ENCODE data around the gene TK1. TPM values are rescaled to one million over a fixed set of nuclear protein-coding genes. Genes with fewer than 3 reads are reported as not detected.

Gene TK1
- total RNA-seq, 2 experiments from 2014 or later = 111 TPM

- ChIA-PET CTCF (interaction anchor here (0.8 to 2.3 kb wide), 6 partner anchors 11 to 82 kb away, joined by 3 to 9 read pairs (median 5); partner anchors contain the start of gene TMC8), POLR2A (interaction anchor here (0.6 to 1.1 kb wide), 4 partner anchors 26 to 78 kb away, joined by 3 to 5 read pairs (median 4); no protein-coding TSS in a partner anchor)
Measured at GRCh38 chr17:78168903-78169793, 17.7 kb downstream of the TK1 start.

DNA sequence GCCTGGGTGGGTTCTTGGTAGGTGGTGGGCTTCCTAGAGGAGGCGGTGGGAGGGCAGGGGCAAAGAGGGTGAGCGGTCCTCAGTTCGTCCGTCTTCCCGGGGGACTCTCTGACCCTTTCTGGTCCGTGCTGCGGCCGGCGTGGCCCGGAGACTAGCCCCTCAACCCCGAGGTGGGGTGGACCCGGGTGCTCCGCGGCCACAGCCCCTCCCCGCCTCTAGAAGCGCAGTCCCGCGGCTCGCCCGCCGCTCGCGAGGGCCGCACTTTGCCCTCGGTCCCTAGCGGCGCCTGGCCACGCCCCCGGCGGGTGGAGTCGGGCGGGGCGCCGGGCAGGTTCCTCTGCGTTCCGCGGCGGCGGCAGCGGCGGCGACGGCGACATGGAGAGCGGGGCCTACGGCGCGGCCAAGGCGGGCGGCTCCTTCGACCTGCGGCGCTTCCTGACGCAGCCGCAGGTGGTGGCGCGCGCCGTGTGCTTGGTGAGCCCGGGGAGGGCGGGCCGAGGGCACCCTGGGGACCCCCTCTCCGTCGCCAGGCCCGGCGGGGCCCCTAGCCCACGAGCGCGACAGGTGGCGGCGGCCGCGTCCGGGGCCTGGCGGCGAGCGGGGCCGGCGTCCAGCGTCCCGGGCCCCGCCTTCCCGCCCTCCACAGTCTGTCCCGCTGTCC lies 18.5 kb downstream of the TK1 start, which contains the start of gene SYNGR2:
Gene SYNGR2 (plus strand): TSS at position 340 of the 661 bp plus-strand sequence. CDS start 36 bp downstream, at position 376.
- POLR2A ChIA-PET = no interaction called here
- CTCF ChIA-PET = no interaction called here

DNA sequence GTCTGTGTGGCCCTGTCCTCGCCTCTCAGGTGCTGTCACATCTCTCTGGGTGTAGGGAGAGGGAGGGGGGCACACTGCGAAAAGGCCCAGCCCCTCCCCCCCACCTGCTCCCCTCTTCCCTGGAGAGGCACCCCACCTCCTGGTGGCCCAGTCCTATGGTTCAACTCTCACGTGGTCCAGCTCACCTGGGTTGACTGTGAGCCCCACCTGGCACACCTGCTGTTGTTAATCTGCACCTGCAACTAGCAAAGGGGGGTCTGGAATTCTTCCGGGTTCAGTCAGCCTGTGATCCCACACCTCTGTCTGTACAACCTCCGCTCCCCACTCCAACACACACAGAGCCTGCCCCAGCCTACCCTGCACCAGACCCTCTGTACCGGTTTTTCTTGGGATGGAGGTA lies 20.4 kb downstream of the TK1 start:
- ChIA-PET CTCF (no interaction called here), POLR2A (no interaction called here)

DNA sequence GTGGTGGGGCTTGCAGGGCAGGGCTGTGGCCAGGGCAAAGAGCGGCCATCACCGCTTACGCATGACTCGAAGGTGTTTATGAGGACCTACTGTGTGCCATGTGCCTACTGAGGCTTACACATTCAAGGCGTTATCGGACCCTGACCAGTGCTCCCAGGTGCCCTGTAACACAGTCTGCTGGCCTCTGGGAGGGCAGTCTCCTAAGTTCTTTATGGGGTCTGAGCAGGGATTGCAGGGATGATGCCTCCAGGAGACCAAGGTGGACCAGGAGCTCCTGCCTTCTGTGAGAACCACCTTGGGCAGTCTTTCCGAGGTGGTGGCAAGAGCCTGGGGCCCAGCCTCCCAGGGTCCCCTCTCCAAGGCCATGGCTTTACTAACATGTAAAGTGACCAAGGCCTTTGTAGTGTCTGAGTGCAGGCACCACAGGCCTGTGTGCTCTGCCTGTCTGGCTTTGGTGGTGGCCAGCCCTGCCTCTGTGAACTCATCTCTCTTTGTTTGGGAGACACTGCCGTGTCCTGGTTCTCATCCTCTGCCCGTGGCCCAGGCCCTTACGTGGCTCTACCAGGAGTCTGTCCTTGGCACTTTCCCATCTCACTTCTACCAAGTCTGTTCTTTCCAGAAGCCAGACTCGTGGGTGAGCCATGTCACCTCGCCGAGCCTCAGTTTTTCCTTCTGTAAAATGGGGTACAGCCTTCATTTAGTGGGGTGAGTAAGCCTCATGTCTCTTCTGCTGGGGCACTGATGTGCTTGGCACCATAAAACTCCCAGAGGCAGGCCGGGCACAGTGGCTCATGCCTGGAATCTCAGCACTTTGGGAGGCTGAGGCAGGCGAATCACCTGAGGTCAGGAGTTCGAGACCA lies 21.9 kb downstream of the TK1 start:
- ChIA-PET CTCF (no interaction called here), POLR2A (no interaction called here)

DNA sequence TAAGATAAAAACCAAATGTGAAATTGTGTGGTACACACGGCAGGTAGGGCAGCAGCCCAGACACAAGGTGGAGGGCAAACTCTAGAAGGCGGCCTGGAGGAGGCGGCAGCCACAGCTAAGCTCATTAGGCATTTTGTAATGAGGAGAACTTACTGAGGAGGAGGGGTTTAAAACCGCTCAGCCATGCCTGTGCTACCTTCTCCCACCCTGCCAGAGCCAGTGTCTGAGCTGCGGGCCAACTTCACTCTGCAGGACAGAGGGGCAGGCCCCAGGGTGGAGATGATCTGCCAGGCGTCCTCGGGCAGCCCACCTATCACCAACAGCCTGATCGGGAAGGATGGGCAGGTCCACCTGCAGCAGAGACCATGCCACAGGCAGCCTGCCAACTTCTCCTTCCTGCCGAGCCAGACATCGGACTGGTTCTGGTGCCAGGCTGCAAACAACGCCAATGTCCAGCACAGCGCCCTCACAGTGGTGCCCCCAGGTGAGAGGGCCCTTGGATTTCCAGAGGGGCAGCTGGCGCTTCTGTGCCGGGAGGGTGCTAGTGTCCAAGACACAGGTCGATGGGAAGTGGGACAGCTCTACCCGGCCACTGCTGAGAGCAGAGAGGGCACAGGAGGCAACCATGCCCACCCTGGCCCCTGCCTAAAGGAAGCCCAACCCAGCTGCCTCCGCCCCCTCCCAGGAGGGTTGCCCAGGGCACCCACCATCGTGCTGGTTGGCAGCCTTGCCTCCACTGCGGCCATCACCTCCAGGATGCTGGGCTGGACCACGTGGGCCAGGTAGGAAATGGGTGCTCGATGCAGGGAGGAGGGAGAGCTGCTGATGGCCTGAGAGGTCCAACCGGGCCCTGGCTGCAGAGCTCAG lies 22.7 kb downstream of the TK1 start:
- CTCF ChIA-PET = no interaction called here

DNA sequence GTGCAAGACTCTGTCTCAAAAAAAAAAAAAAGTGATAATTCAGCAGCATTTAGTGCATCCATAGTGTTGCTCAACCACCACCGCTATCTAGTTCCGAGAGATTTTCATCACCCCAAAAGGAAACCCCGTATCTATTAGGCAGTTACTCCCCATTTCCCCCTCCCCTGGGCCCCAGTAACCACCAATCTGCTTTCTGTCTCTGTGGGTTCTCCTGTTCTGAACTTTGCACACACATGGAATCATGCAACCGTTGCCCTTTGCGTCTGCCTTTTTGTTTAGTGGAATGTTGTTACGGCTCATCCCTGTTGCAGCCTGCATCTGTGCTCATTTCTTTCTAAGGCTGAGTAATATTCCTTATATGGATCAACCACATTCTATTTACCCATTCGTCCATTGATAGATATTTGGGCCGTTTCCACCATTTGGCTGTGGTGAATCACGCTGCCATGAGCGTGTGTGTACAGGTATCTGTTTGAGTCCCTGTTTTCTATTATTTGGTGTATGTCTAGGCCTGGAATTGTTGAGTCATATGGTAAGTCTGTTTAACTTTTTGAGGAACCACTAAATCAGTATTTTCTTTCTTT lies 27.2 kb downstream of the TK1 start:
- ChIA-PET POLR2A (no interaction called here), CTCF (interaction anchor here (0.7 kb wide), 1 partner anchor 37 kb away, joined by 3 read pairs; no protein-coding TSS in a partner anchor)

More for the DNA sequence above, 22.7 kb downstream of the TK1 start:
- POLR2A ChIA-PET = no interaction called here

DNA sequence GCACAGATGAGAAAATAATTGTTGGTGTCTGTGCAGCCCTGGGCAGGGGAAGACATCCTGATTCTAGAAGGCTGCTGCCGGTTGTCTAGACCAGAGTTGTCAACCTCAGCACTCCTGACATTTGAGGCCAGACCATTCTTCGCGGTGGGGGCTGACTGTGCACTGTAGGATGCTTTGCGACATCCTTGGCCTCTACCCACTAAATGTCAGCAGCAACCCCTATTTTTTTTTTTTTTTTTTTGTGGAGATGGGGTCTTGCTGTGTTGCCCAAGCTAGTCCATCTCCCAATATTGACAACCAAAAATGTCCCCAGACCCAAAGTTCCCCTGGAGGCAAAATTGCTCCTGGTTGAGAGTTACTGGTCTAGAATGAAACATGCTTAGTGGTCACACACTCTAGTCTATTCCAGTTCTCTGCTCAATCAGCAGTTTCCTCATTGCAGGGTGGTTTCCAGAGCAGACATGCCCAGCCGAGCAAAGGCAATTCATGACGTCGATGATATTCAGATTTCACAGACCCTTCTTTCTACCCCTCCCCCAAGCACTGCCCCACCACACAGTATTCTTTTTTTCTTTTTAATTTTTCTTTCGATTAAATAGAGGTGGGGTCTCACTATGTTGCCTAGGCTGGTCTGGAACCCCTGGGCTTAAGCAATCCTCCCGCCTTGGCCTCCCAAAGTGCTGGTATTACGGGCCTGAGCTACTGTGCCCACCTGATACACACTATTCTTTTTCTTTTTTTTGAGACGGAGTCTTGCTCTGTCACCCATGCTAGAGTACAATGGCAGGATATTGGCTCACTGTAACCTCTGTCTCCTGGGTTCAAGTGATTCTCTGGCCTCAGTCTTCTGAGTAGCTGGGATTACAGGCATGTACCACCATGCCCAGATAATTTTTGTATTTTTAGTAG lies 31.7 kb downstream of the TK1 start:
- CTCF ChIA-PET = interaction anchor here (0.6 to 0.7 kb wide), 2 partner anchors 18 to 283 kb away, joined by 3 to 4 read pairs; no protein-coding TSS in a partner anchor

DNA sequence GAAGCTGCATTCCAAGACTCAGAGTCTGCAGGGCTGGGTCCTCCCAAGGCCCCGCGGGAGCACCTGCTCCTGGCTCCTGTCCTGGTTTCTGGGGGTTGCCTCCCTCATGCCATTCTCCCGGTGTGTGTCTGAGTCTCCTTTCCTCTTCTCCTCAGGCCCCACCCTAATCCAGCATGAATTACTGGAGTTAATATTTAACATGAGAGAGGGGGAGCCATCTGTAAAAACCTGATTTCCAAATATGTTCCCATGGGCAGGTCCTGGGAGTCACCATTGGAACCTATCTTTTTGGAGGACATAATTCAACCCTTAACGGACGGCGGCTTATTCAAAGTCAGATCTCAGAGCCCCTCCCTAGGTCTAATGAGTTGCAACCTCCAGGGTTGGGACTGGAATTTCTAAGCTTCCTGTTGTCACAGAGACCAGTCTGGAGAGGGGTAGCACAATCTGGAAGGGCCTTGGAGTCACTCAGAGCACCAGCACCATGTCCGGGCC lies 35.3 kb downstream of the TK1 start:
- CTCF ChIA-PET = interaction anchor here (0.6 to 1.0 kb wide), 3 partner anchors 32 to 129 kb away, joined by 3 read pairs; no protein-coding TSS in a partner anchor

More for the DNA sequence above, 31.7 kb downstream of the TK1 start:
- POLR2A ChIA-PET = no interaction called here

GRCh38 chr17:78148286-78149016 lies 38.4 kb downstream of the TK1 start:
- POLR2A ChIA-PET = no interaction called here
- CTCF ChIA-PET = interaction anchor here (1.1 to 1.3 kb wide), 3 partner anchors 11 to 36 kb away, joined by 4 to 5 read pairs (median 4); no protein-coding TSS in a partner anchor

More for the DNA sequence above, 35.3 kb downstream of the TK1 start:
- POLR2A ChIA-PET = no interaction called here

DNA sequence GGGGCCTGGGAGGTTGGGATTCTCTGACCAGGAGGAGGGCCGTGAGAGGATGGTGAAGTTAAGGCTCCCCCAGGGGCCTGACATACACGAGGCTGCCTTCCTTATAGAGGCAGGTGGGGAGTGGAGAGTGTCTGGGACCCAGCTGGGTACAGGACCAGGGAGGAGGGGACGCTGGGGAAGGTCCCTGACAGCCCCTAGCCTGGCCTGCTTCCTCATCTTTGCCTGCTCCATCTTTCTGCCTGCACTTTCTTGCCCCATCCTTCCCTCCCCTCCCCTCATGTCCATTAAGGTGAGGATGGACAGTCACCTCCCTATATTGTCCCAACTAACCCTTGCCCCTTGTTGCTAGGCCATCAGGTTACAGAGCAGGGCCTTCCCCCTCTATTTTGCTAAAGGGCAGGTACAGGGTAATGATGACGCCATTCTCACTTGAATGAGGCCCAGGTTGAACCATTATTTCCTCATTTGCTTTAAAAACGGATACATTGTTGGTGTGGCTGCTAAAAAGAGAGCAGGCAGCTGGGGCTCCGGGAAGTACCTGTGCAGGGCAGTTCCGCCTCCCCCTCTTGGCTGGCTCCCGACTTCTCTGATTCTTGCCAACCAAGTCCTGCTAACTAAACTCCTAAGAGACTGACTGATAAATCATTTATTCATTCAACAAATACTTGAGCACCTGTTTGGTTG lies 39.4 kb downstream of the TK1 start:
- ChIA-PET POLR2A (no interaction called here), CTCF (interaction anchor here (1.0 to 1.1 kb wide), 2 partner anchors 10 kb away, joined by 3 to 4 read pairs; no protein-coding TSS in a partner anchor)

GRCh38 chr17:78146881-78147280 lies 40.0 kb downstream of the TK1 start:
- CTCF ChIA-PET = interaction anchor here (1.0 kb wide), 1 partner anchor 9 kb away, joined by 3 read pairs; no protein-coding TSS in a partner anchor
- POLR2A ChIA-PET = no interaction called here

GRCh38 chr17:78146471-78146869 lies 40.4 kb downstream of the TK1 start:
- POLR2A ChIA-PET = no interaction called here
- CTCF ChIA-PET = interaction anchor here (1.0 kb wide), 1 partner anchor 9 kb away, joined by 3 read pairs; no protein-coding TSS in a partner anchor

DNA sequence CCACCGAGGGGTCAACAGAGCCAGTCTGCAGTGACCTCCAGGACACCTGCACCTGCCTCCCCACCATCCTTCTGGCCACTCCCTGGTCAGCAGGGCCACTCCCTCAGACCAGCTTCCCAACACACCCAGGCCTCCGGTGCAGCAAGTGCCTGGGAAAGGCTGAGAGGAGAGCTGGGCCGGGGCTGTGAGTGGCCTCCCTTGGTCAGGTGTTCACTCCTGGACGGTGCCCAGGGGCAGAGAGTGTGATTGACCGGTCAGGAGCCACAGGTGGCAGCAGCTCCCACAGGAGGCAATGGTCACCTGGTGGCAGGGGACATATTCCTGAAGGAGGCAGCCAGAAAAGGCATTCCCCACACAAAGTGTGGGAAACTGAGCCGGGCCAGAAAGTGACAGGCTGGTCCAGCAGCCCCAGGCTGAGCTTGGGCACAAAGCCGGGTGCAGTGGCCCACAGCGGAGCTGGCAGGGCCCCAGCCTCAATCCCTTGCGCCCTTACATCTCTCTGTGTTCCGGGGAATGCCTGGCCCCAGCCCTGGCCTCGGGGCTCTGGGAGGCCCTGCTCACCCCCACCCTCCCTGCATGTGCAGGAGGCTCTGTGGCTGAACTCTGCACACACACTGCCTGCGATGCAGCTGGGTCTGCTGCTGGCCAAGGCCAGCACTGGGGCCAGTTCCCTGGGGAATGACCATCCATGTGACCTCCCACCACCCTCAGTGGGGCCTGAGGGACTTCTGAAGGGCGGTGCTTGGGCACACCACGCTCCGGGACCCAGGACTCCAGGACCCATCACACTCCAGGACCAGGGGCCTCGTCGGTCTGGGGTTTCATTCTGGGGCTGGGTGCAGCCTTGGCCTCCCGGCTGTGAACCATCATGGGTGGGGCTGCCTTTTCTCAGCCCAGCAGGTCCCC lies 41.9 kb downstream of the TK1 start:
- ChIA-PET POLR2A (no interaction called here), CTCF (interaction anchor here (0.8 to 1.7 kb wide), 6 partner anchors 18 to 106 kb away, joined by 3 to 7 read pairs (median 3); no protein-coding TSS in a partner anchor)

DNA sequence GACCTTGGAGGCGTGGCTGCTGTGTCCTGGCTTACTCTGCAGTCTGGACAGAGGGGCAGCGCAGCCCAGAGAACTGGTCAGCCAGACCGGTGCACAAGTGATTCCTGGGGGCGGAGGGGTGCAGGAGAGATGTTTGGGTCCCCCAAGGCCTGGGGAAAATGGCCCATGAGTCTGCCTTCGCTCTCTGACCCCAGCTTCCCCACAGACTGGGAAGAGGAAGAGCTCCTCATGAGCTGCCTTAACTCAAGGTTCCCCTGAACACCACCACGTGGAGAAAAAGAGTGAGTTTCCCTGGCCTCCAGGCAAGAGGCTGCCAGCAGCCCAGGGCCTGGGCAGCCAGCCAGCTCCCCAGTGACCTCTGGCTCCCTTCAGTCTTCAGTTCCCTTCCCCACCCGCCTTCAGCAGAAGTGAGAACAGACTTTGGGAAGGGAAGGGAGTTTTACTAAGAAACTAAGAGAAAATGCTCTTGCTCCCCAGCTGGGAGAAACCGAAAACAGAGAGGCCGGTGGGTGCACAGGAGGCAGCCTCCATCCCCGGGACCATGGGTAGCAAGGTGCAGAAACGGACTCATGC lies 42.6 kb downstream of the TK1 start:
- POLR2A ChIA-PET = interaction anchor here (1.1 kb wide), 1 partner anchor 39 kb away, joined by 8 read pairs; no protein-coding TSS in a partner anchor
- CTCF ChIA-PET = interaction anchor here (0.8 to 1.7 kb wide), 6 partner anchors 9 to 107 kb away, joined by 3 to 7 read pairs (median 3); no protein-coding TSS in a partner anchor
